Measurements from ENCODE around the gene ABL1.

DNA sequence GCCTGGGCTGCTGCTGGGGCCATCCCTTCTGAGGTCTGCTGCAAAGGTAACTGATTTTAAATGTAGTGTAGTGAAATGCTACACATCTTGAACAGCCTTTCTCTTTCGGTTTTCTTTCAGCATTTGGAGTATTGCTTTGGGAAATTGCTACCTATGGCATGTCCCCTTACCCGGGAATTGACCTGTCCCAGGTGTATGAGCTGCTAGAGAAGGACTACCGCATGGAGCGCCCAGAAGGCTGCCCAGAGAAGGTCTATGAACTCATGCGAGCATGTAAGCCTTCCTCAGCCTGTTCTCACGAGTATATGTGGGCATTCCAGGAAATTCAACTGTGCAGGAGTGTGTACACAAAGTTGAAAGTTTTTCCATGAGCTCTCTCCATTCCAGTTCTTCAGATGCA, 43.2 kb downstream of the ABL1 start:
- no peak for TF ChIP-seq EZH2 (optimal IDR thresholded peaks at IDR 0.05; ENCODE audit: low read depth, low read length)
- no peak for TF ChIP-seq CTCF (IDR thresholded peaks at IDR 0.05; ENCODE audit: low read length)
